Loucy (cell line): ENCODE results near the gene MYL12A.
A peak's percentile ranks its signal among the peaks of the same experiment; 100 is the strongest.

Source experiments
- CTCF ChIP-seq: fragments of 200-600 bp; sonication (generic); conservative IDR thresholded peaks from 2 replicates; pipeline ENCODE4 v1.5.1; 2014; ENCODE audit warnings: mild to moderate bottlenecking, antibody characterized with exemption, low read length
- EZH2phosphoT487 ChIP-seq: fragments of 200-600 bp; IDR thresholded peaks from 2 replicates; pipeline ENCODE4 v1.6.1; 2018; ENCODE audit warnings: antibody characterized with exemption, mild to moderate bottlenecking, moderate library complexity, borderline replicate concordance

GRCh38 chr18:3281456-3282400 is 34.1 kb downstream of the MYL12A start:
- TF ChIP-seq CTCF (peak; percentile 81), EZH2phosphoT487 (no peak)
